ENCODE data around the gene ATP11A.

The ATP11A gene

DNA sequence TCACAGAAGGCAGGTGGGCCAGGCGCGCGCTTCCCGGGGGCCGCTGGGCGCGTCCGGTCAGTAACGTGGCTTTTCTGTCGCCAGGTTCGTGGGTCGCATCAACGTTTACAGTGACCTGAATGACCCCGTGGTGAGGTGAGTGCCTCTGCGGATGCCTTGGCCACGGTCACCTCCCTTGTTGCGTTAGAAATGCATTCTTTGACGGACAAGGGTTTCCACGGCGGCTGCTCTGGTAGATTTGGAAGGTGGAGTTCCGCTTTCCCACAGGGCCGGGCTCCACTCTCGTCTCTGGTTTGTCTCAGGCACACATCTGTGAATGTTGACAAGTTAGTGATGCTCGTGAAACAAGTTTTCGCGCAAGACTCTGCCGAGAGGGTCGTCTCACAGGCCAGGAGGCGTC is 130.0 kb downstream of the ATP11A start:
- no peak for DNase-seq (ENCODE audit: low spot score)

GRCh38 chr13:112820318-112820717 is 130.5 kb downstream of the ATP11A start:
- no peak for DNase-seq (ENCODE audit: low spot score)

DNA sequence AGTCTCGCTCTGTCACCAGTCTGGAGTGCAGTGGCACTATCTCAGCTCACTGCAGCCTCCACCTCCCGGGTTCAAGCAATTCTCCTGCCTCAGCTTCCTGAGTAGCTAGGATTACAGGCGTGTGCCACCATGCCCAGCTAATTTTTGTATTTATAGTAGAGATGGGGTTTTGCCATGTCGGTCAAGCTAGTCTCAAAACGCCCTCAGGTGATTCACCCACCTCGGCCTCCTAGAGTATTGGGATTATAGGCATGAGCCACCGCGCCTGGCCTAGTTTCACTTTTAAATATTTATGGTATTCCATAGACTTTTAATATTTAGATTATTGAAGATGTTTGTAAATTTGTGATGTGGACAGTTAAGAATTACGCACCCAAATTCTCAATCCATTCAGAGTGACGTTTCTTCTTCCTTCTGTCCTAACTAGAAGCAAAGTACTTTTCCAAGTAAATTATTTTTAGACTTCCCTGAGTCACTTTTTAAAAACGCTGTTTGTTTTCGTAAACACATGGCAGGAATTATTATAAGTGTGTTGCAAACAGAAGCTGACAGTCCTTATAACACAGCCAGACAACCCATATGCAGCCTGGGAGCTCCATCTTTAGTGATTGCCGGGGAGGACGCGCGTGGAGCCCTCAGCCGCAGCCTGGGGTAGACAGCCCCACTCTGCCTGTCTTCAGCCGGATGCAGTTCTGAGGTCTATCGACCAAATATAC is 131.7 kb downstream of the ATP11A start:
- no peak for DNase-seq (ENCODE audit: low spot score)

DNA sequence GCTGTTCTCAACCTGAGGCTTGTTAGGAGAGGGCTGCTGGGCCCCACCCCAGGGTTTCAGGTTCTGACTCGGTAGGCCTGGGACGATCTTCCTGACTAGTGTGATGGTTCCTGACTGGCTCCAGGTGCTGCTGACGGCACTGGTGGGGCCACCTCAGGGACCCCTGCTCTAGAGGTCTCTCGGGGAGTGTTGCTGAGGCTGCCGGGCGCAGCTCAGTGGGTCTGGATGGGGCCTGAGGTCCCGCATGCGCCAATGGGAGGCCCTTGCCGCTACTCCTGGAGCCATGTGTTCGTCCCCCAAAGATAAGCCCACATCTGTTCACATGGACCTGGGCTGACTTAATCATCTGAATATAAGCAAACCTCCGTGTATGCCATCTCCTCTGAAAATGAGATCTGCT is 133.0 kb downstream of the ATP11A start:
- DNase-seq (ENCODE audit: low spot score), result no peak

GRCh38 chr13:112824429-112824828 is 134.6 kb downstream of the ATP11A start:
- no peak for DNase-seq (ENCODE audit: low spot score)

- no peak for DNase-seq (ENCODE audit: low spot score)
Measured at GRCh38 chr13:112825071-112825470, 135.2 kb downstream of the ATP11A start.

- DNase-seq (ENCODE audit: low spot score), result no peak
Measured at GRCh38 chr13:112825875-112826274, 136.0 kb downstream of the ATP11A start.

DNA sequence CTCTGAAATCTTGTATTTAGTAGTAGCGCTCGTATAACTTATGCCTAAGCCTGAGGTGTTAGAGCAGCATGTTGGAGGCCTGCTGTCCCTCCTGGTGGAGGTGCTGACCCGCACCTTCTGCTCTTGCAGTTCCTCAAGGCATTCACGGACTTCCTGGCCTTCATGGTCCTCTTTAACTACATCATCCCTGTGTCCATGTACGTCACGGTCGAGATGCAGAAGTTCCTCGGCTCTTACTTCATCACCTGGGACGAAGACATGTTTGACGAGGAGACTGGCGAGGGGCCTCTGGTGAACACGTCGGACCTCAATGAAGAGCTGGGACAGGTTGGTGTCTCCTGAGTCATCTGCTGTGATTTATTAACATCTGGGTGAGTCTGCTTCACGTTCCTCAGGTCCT is 136.7 kb downstream of the ATP11A start:
- no peak for DNase-seq (ENCODE audit: low spot score)

DNA sequence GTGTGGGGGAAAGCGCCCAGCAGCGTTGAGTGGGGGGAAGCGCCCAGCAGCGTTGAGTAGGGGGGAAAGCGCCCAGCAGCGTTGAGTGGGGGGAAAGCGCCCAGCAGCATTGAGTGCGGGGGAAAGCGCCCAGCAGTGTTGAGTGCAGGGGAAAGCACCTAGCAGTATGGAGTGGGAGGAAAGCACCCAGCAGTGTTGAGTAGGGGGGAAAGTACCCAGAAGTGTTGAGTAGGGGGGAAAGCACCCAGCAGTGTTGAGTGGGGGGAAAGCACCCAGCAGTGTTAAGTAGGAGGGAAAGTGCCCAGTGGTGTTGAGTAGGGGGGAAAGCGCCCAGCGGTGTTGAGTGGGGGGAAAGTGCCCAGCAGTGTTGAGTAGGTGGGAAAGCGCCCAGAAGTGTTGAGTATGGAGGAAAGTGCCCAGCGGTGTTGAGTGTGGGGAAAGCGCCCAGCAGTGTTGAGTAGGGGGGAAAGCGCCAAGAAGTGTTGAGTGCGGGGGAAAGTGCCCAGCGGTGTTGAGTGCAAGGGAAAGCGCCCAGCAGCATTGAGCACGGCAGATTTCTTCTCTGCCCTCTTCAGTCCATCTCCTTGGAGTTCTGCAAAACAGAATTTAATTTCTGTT is 138.4 kb downstream of the ATP11A start:
- no peak for DNase-seq (ENCODE audit: low spot score)

- no peak for DNase-seq (ENCODE audit: low spot score)
Measured at GRCh38 chr13:112828756-112829155, 138.9 kb downstream of the ATP11A start.

DNA sequence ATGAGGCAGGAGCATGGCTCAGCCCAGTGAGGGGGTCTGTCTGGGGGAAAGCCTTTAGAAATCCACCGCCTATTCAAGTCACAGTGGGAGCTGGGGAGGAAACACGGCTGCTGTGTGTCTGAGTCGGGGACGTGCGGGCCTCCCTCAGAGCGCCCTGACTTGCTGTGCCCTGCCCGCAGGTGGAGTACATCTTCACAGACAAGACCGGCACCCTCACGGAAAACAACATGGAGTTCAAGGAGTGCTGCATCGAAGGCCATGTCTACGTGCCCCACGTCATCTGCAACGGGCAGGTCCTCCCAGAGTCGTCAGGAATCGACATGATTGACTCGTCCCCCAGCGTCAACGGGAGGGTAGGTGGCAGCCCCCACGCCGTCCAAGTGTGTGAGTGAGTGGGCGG is 141.4 kb downstream of the ATP11A start:
- DNase-seq (ENCODE audit: low spot score), result no peak

DNA sequence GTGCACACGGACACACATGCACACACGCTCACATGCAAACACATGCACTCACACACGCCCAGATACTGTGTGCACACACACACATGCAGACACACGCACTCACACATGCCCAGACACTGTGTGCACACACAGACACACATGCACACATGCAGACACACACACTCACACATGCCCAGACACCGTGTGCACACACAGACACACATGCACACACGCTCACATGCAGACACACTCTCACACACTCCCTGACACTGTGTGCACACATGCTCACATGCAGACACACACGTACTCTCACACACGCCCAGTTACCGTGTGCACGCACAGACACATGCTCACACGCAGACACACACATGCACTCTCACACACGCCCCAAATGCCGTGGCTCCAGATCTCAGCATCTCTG is 142.0 kb downstream of the ATP11A start:
- DNase-seq (ENCODE audit: low spot score), result no peak

DNA sequence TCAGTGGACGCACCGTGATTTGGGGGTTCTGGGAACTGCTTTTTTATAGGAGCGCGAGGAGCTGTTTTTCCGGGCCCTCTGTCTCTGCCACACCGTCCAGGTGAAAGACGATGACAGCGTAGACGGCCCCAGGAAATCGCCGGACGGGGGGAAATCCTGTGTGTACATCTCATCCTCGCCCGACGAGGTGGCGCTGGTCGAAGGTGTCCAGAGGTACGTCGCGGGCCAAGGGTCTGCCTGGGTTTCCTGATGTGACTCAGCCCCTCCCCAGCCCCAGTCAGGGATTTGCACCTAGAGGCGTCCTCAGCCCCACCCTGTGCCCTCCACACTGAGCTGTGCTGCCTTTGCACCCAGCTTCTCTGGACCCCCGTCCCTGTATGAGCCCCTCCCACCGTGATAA is 143.0 kb downstream of the ATP11A start:
- no peak for DNase-seq (ENCODE audit: low spot score)

GRCh38 chr13:112833551-112834257 is 143.9 kb downstream of the ATP11A start:
- DNase-seq (ENCODE audit: low spot score), result no peak

- no peak for DNase-seq (ENCODE audit: low spot score)
Measured at GRCh38 chr13:112835344-112835743, 145.5 kb downstream of the ATP11A start.

DNA sequence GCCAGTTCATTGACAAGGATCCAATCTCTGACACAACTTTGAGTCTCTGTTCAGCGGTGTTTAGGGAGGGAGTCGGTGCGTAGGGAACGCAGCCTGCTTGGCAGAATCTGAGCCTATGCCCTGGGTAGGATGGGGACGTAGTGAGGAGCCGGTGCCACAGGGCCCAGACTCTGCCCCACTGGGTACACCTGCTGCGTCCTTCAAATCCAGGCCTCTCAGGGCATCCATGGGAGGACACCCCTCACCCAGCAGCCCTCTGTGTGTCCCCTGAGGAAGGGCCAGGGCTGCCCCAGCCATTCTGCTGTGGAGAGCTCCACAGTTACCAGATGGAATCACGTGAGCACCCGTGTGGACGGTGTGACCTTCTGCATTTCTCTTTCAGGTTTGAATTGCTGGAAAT is 146.0 kb downstream of the ATP11A start:
- DNase-seq (ENCODE audit: low spot score), result no peak

GRCh38 chr13:112836940-112837339 is 147.1 kb downstream of the ATP11A start:
- DNase-seq (ENCODE audit: low spot score), result no peak

GRCh38 chr13:112837371-112838037 is 147.7 kb downstream of the ATP11A start:
- DNase-seq (ENCODE audit: low spot score), result no peak

DNA sequence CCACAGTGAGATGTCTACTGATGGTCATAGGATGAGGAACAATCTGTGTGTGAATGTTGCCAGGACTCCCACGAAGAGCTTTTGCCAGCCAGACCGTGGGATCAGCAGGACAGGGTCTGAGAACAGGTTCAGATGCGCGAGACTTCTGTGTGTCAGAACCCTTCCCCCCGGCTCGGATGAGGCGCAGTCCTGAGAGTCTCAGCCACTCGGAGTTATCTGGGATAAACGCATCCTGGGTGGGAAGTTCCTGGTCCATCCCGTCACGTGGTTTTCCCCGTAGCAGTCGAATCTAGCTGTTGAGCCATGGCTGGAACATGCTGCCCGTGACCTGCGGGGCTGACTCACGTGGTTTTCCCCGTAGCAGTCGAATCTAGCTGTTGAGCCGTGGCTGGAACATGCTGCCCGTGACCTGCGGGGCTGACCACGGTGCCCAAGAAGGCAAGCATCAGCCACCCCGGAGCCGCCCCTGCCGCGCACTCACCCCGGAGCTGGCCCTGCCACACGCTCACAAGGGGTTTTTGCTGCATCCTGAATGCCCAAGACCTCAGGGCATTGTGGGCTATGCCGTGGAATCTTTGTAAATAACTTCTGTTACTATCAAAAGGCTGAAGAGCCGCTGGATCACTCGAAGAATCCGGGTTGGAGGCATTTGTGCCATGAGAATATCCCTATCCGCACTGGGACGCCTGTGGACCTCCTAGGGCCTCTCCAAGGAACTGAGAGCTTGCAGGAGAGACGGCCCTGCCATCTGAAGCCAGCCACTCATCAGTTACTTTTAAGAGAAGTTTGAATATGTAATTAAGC is 148.4 kb downstream of the ATP11A start:
- DNase-seq (ENCODE audit: low spot score), result no peak

DNA sequence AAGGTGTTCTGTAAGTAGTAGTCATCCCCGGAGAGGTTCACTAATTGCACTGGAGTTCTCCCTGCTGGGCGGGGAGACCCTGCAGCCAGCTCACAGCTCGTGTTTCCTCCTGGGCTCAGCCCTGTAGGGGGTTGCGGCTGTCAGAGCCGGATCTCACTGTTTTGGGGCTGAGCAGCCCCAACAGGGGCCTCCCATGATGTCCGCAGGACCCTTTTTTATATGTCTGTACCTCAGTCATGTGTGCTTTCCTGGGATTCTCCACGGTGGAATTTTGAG is 148.9 kb downstream of the ATP11A start:
- no peak for DNase-seq (ENCODE audit: low spot score)

- DNase-seq (ENCODE audit: low spot score), result no peak
Measured at GRCh38 chr13:112839356-112840105, 149.7 kb downstream of the ATP11A start.
